ENCODE results near the gene GTSE1. TPM values are rescaled to one million over a fixed set of nuclear protein-coding genes. Genes with fewer than 3 reads are reported as not detected.

Gene GTSE1
- total RNA-seq (1 to 10 TPM in 2 of 10 donors, under 1 TPM in 8; 0.17 to 4.7 (median 0.37) TPM), polyA plus RNA-seq (under 1 TPM; 0.29 to 0.33 TPM)
- long read RNA-seq, donor 1, result 0 reads
- long read RNA-seq, donor 2, partial matches to known transcripts, result 1 of 2 reads
- long read RNA-seq, donor 2, other reads (novel, unspliced or antisense), result 1 of 2 reads
- long read RNA-seq, donor 3, result 0 reads

GRCh38 chr22:46296257-46297150, at the start of gene GTSE1:
GTSE1 (plus strand) TSS chr22:46296870; CDS start chr22:46297401, 531 bp downstream.
- Histone ChIP-seq H3K36me3 (peaks cover 0 to 27% (median 20%) of the 10 kb centered on the region in 9 donors), H3K4me1 (peaks cover 11 to 45% (median 18%) of the 10 kb centered on the region in 9 donors), H3K4me3 (peak within 1 kb of the TSS; percentile 43 to 76 (median 63)), H3K27ac (peak within 1 kb of the TSS; percentile 89 to 97 (median 91)), H3K9me3 (peaks cover 0 to 8% (median 0%) of the 10 kb centered on the region in 11 donors), H3K27me3 (no peaks in the 10 kb centered on the region)
- peak; percentile 97 to 99 (median 98) for ATAC-seq
- TF ChIP-seq CTCF (IDR thresholded peaks at IDR 0.05), result peak in 6 of 9 donors; percentile 26 to 62 (median 49)
- DNase-seq, result peak; percentile 97 to 99
- intact Hi-C loops (cut with DNase I), result loop anchor here in 4 of 10 donors (5.0 kb wide), 5 partner anchors 44 to 284 kb away; partner anchors contain the start of gene CDPF1 (in 2 of the 4)
- WGBS, 2 donors, result 1 to 2% methylated on average over 73 to 76 of the region's 76 CpGs

GRCh38 chr22:46247443-46247975, 49.2 kb upstream of the GTSE1 start:
- H3K4me1 ChIP-seq, result peaks cover 15 to 73% (median 49%) of the 10 kb centered on the region in 9 donors
- intact Hi-C loops (cut with DNase I), result loop anchor here in 5 of 10 donors (5.0 to 10.0 kb wide), 5 partner anchors 50 to 253 kb away; partner anchors contain the start of genes PPARA (in 2 of the 5) and GTSE1 (in 1 of the 5)
- 68 to 74% methylated on average over 2 of the region's 2 CpGs for WGBS, 2 donors

GRCh38 chr22:46250035-46250782, 46.5 kb upstream of the GTSE1 start, which contains the start of gene CDPF1:
CDPF1 (minus strand) TSS chr22:46250293; CDS start chr22:46248284, 2,009 bp downstream.
- Histone ChIP-seq H3K4me1 (peaks cover 13 to 58% (median 43%) of the 10 kb centered on the region in 9 donors), H3K27me3 (no peaks in the 10 kb centered on the region), H3K27ac (peak within 1 kb of the TSS; percentile 84 to 96 (median 94)), H3K36me3 (peaks cover 0 to 13% (median 0%) of the 10 kb centered on the region in 9 donors), H3K4me3 (peak within 1 kb of the TSS; percentile 48 to 93 (median 81)), H3K9me3 (no peaks in the 10 kb centered on the region)
- peak; percentile 93 to 94 for DNase-seq
- no peak for TF ChIP-seq CTCF (IDR thresholded peaks at IDR 0.05)
- intact Hi-C loops (cut with DNase I), result loop anchor here in 4 of 10 donors (2.0 to 10.0 kb wide), 3 partner anchors 17 to 125 kb away; partner anchors contain the start of gene GTSE1 (in 2 of the 4)
- WGBS, 2 donors, result 0 to 1% methylated on average over 81 to 89 of the region's 89 CpGs
- ATAC-seq, result peak; percentile 92 to 97 (median 94)

More at GRCh38 chr22:46247443-46247975, 49.2 kb upstream of the GTSE1 start:
- Histone ChIP-seq H3K4me3 (no peak overlapping the region), H3K36me3 (peaks cover 0 to 36% (median 0%) of the 10 kb centered on the region in 9 donors), H3K27me3 (no peaks in the 10 kb centered on the region), H3K9me3 (no peaks in the 10 kb centered on the region), H3K27ac (peak overlapping the region in 7 of 10 donors; percentile 2 to 86 (median 83))
- no peak for TF ChIP-seq CTCF (IDR thresholded peaks at IDR 0.05)
- ATAC-seq, result no peak
- DNase-seq, result no peak
